Esophagus muscularis mucosa (tissue), 4 donors: ENCODE measurements around the gene MEGF9. TPM values are rescaled to one million over a fixed set of nuclear protein-coding genes. Genes with fewer than 3 reads are reported as not detected.
A peak's percentile ranks its signal among the peaks of the same experiment; 100 is the strongest.
"Not testable (repeated sequence)": the region's sequence is repeated elsewhere in the genome, so short reads cannot be mapped to it uniquely, and the experiment has no call there.

Experiments used
- DNase-seq: peaks from one replicate; pipeline ENCODE4 v3.0.0-alpha.2; 2017; ENCODE audit errors: extremely low spot score
- H3K27ac ChIP-seq, 4 donors: fragments of 200-600 bp; sonication (generic); replicated peaks in 1 of 4; 1 replicate in 3 of 4; 2 replicates in 1 of 4; pipeline ENCODE4 v1.5.1; 2016 to 2019; ENCODE audit warnings: mild to moderate bottlenecking in 1 of 4
- H3K27me3 ChIP-seq, 4 donors: fragments of 200-600 bp; sonication (generic); one replicate each; pipeline versions ENCODE4 v1.5.1 to v1.6.0; 2016 to 2019
- H3K36me3 ChIP-seq, 4 donors: fragments of 200-600 bp; sonication (generic); one replicate each; pipeline ENCODE4 v1.5.1; 2016 to 2019
- H3K4me1 ChIP-seq, 4 donors: fragments of 200-600 bp; sonication (generic); one replicate each; pipeline ENCODE4 v1.5.1; 2016 to 2019
- H3K4me3 ChIP-seq, 4 donors: fragments of 200-600 bp; sonication (generic); 1 replicate in 2 of 4; 2 replicates in 2 of 4; pipeline ENCODE4 v1.5.1; 2016 to 2019; ENCODE audit warnings: mild to moderate bottlenecking in 4 of 4, moderate library complexity in 1 of 4
- H3K9me3 ChIP-seq, 4 donors: fragments of 200-600 bp; sonication (generic); 1 replicate in 3 of 4; 2 replicates in 1 of 4; pipeline ENCODE4 v1.5.1; 2016 to 2019
- CTCF ChIP-seq, 3 experiments: fragments of 200-600 bp in 2 of 3; fragments of 450-650 bp in 1 of 3; sonication (generic) in 2 of 3; IDR thresholded peaks; one replicate each; pipeline ENCODE4 v1.5.1; 2017 to 2019; ENCODE audit warnings: antibody characterized with exemption in 3 of 3, mild to moderate bottlenecking in 2 of 3, moderate library complexity in 1 of 3
- EP300 ChIP-seq: sonication (generic); formaldehyde crosslinking; IDR thresholded peaks from one replicate; pipeline ENCODE4 v1.6.1; 2017; ENCODE audit warnings: antibody characterized with exemption
- POLR2A ChIP-seq: fragments of 450-650 bp; IDR thresholded peaks from one replicate; pipeline ENCODE4 v1.6.1; 2017; ENCODE audit warnings: antibody characterized with exemption, moderate library complexity, mild to moderate bottlenecking, low read depth
- POLR2AphosphoS5 ChIP-seq, 2 donors: sonication (generic); formaldehyde crosslinking; IDR thresholded peaks; one replicate each; pipeline ENCODE4 v1.6.1; 2017; ENCODE audit warnings: antibody characterized with exemption in 2 of 2
- WGBS: methylation state at CpG from one replicate; pipeline ENCODE4 v1.1.5; 2018; 5-methylcytosine and 5-hydroxymethylcytosine counted together
- intact Hi-C: fragments of 100-400 bp; cut with DNase I; formaldehyde crosslinking; loops from one replicate; pipeline ENCODE4 v1.15.1; 2023
- total RNA-seq, 4 donors: library from RNA; depleted of rRNA; stranded (reverse); fragments of >200 nt; gene quantifications; one replicate each; pipeline versions ENCODE4 v1.1.0 to v1.2.1, GENCODE V29; 2016

Gene MEGF9
- total RNA-seq, 4 donors from 2014 or later = 17.1 to 23.1 (median 18.9) TPM

DNA sequence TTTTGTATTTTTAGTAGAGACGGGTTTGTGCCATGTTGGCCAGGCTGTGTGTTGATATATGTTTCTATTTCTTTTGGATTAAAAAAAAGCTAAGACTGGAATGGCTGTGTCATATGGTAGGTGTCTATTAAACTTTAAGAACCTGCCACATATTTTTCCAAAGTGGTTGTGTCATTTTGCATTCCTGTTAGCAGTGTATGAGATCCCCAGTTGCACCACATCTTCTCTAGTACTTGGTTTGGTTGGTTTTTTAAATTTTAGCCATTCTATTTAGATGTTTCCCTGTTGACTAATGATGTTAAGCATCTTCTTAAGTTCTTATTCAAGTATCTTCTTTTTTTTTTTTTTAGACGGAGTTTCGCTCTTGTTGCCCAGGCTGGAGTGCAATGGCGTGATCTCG is 36.2 kb upstream of the MEGF9 start:
- no peak overlapping the region for H3K4me3 ChIP-seq
- H3K9me3 ChIP-seq = no peaks in the 10 kb centered on the region
- H3K36me3 ChIP-seq = no peaks in the 10 kb centered on the region
- H3K27me3 ChIP-seq = no peaks in the 10 kb centered on the region
- intact Hi-C loops = no loop called here
- TF ChIP-seq CTCF (IDR thresholded peaks at IDR 0.05) = no peak
- H3K27ac ChIP-seq = no peak overlapping the region
- no peak for DNase-seq
- whole genome bisulfite sequencing = 94% methylated on average over 5 of the region's 5 CpGs
- H3K4me1 ChIP-seq = peaks cover 0 to under 1% (median 0%) of the 10 kb centered on the region in 4 donors

GRCh38 chr9:120746366-120746765 is 32.1 kb upstream of the MEGF9 start:
- H3K4me3 ChIP-seq, intact Hi-C loops, H3K27me3 ChIP-seq, DNase-seq, H3K27ac ChIP-seq, H3K36me3 ChIP-seq, H3K4me1 ChIP-seq, H3K9me3 ChIP-seq: not testable (repeated sequence)
- 100% methylated on average over 5 of the region's 26 CpGs for WGBS

- intact Hi-C loops = no loop called here
- WGBS = 92% methylated on average over 6 of the region's 6 CpGs
- no peak for DNase-seq
- Histone ChIP-seq H3K4me3 (no peak overlapping the region), H3K36me3 (no peaks in the 10 kb centered on the region), H3K27ac (no peak overlapping the region), H3K9me3 (no peaks in the 10 kb centered on the region), H3K4me1 (no peaks in the 10 kb centered on the region), H3K27me3 (no peaks in the 10 kb centered on the region)
- TF ChIP-seq EP300 (no peak), POLR2AphosphoS5 (IDR thresholded peaks at IDR 0.05) (no peak), POLR2A (no peak), CTCF (IDR thresholded peaks at IDR 0.05) (no peak)
These were observed 31.0 kb upstream of the MEGF9 start for GRCh38 chr9:120745278-120745677.

DNA sequence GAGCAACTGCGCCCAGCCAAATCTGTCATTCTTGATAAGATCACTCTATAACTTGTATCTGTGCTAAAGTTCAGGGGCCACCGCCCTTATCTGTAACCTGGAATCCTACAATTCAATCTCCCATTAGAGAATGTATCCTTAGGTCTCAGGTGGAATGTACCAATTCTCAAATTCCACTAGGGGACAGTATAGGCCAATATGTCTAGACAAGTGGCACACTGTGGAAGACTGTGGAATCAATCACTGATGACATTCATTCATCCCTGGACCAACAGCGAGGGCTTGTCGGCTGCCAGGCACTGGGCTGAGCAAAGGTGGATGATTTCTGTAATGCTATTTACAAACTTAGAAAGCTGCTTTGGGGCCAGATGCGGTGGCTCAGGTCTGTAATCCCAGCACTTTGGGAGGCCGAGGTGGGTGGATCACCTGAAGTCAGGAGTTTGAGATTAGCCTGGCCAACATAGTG is 28.7 kb upstream of the MEGF9 start:
- 87% methylated on average over 6 of the region's 6 CpGs for WGBS
- intact Hi-C loops = no loop called here

DNA sequence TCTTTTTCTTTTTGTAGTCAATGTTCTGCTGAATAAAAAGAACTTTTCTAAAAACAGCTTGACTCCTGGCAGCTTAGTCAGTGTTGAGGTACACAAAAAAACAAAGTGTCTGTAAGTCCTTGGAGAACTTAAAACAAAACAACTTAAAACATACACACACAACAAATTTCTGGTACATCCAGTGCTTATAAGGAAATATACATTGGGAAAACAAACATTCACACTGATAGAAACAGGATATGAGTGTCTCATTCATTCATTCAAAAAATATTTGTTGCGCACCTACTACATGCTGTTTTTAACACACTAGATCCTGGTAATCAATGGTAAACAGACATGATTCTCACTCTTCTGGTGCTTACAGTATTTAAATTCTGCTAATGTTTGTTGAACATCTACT is 27.4 kb upstream of the MEGF9 start:
- intact Hi-C loops = no loop called here

More for the DNA sequence above, 28.7 kb upstream of the MEGF9 start:
- DNase-seq = no peak
- Histone ChIP-seq H3K27ac (no peak overlapping the region), H3K4me3 (no peak overlapping the region), H3K4me1 (no peaks in the 10 kb centered on the region), H3K36me3 (no peaks in the 10 kb centered on the region), H3K27me3 (no peaks in the 10 kb centered on the region), H3K9me3 (no peaks in the 10 kb centered on the region)
- TF ChIP-seq EP300 = no peak
- TF ChIP-seq POLR2A = no peak
- peak; percentile 10 to 49 (median 19) for TF ChIP-seq CTCF (IDR thresholded peaks at IDR 0.05)
- no peak for TF ChIP-seq POLR2AphosphoS5 (IDR thresholded peaks at IDR 0.05)

More for the DNA sequence above, 27.4 kb upstream of the MEGF9 start:
- H3K27ac ChIP-seq = no peak overlapping the region
- no peak for TF ChIP-seq POLR2A
- no peak for TF ChIP-seq EP300
- no peak for TF ChIP-seq CTCF (IDR thresholded peaks at IDR 0.05)
- no peaks in the 10 kb centered on the region for H3K9me3 ChIP-seq
- no peaks in the 10 kb centered on the region for H3K27me3 ChIP-seq
- H3K4me3 ChIP-seq = no peak overlapping the region
- H3K4me1 ChIP-seq = no peaks in the 10 kb centered on the region
- 96% methylated on average over 1 of the region's 1 CpG for WGBS
- DNase-seq = no peak
- no peaks in the 10 kb centered on the region for H3K36me3 ChIP-seq
